Activated CD4-positive, alpha-beta T cell treated with anti-CD3 and anti-CD28 coated beads, Interleukin-10, Interleukin-2, amounts not matched to agents 100 ng/mL and 50 ng/mL, durations not matched to agents 16 hours and 8 hours (primary cell): ENCODE data around the gene DNAJB6.
"Not testable (repeated sequence)": the region's sequence is repeated elsewhere in the genome, so short reads cannot be mapped to it uniquely, and the experiment has no call there.

Experiments used
- DNase-seq: peaks from one replicate; pipeline ENCODE4 v3.0.0-alpha.2; 2020

Gene DNAJB6

DNA sequence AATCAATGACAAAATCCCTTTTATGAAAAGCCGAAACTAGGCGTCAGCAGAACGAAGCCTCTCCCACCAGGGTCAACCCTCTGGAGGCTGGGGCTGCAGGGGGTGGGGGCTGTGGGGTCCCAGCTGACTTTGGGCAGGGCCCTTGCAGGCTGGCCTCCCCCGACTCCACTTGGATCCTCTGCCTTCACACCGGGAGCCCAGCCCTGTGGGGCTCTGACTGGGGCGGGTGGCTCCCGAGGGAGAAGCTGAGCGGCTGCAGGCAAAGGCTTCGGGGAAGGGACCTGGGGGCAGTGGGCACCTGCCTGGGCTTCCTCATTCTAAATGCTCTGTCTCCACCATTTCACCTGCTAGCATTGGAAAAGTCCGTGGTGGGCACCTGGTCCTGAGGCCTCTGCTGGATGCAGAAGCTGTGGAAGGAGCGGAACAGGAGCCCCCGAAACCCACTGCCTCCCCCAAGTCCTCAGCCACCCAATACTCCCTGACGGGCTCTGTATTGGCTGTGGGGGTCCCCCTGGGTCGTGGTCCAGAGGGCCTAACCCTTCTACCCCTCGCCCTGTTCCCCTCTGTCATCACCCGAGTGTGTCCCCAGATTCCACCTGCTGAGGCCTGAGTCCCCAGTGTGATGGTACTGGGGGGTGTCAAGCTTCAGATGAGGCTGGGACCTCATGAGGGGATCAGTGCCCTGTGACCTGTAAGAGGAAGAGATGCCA is 108.6 kb downstream of the DNAJB6 start:
- no peak for DNase-seq

DNA sequence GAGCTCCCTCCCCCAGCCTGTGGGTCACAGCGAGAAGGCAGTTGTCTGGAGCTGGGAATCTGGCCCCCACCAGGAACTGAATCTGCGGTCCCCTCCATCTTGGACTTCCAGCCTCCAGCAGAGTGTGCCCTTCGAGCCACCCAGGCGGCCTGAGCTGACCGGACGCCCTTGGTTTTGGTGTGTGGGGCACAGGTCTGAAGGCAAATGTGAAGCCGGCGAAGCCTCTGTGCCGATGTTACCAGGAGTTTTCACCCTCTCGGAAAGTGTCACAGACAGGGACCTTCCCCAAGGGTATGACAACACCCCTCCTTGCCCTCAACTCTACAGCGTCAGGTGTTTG is 109.1 kb downstream of the DNAJB6 start:
- DNase-seq = no peak

DNA sequence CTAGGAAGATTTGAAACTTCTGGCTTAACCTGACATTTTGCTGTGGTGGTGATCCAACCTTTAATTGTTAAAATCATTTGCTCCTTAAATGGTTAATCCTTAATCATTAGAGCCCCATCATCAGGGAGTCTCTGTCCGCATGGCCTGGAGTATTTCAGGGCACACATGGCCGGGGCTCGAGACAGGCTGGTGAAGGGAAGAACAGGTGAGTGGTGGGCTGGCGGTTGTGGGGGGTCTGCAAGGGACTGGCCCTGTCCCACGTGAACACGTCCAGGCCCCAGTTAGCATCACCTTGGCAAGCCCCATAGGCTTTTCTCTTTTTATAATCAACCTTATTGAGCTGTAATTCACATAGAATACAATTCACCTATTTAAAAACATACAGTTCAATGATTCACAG is 109.5 kb downstream of the DNAJB6 start:
- no peak for DNase-seq

DNA sequence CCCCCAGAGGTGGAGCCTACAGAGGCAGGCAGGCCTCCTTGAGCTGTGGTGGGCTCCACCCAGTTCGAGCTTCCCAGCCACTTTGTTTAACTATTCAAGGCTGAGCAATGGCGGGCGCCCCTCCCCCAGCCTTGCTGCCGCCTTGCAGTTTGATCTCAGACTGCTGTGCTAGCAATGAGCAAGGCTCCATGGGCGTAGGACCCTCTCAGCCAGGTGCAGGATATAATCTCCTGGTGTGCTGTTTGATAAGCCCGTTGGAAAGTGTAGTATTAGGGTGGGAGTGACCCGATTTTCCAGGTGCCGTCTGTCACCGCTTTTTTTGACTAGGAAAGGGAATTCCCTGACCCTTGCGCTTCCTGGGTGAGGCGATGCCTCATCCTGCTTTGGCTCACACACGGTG is 117.2 kb downstream of the DNAJB6 start:
- DNase-seq = not testable (repeated sequence)

DNA sequence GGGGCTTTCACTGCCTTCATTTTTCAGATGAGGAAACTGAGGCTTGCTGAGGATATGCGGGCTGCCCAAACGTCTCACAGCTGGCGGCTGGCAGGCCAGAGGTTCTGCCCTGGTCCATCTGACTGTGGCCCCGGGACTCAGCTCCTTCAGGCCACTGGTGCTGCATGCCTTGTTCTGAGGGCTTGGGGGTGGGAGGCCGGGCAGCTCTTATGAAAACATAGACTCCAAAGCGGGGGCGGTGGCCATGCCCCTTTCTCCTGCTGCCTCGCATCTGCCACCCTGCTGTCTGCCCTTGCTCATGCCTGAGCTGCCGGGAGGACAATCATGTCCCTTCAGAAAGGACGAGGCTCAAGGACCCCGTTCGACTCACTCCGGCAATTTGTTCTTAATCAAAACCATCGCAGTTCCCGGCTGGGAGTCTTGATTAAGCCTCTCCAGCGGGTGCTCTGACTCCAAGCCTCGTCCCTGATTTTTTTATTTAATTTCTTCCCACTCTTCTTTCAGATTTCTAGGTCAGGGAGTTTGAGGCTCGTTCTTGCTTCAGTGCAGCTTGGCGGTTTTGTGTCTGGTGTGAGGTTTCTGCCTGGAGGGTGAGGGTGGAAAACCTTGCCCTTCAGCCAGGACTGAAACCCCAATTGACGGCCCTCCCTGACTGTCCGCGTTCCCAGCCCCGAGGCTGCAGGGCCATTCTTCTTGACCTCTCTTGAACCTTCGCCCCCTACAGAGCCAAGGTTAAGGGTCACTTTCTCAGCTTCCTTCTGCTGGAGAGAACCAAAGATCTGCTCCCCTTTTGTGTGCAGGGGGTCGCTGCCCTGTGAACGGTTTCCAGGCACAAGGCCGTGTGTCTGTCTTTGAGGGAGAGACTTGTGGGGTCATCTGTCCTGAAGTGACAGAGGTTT is 120.8 kb downstream of the DNAJB6 start:
- no peak for DNase-seq

DNA sequence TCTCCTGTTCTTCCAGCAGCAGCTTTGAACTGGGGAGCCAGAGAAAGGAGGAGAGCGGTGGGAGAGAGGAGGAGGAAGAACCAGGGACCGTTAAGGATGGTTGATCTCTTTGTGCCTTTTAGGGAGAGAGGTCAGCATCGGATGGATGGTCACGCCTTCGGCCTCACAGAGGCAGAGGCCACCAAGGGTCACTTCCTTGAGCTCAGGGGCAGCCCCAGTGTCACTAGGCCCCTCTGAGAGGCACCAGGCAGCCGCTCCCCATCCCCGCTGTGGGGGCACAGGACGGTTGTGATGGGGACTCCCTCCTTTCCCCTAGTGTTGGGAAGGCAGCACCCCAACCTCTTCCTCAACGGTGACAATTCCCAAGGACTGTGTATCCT is 121.4 kb downstream of the DNAJB6 start:
- no peak for DNase-seq

DNA sequence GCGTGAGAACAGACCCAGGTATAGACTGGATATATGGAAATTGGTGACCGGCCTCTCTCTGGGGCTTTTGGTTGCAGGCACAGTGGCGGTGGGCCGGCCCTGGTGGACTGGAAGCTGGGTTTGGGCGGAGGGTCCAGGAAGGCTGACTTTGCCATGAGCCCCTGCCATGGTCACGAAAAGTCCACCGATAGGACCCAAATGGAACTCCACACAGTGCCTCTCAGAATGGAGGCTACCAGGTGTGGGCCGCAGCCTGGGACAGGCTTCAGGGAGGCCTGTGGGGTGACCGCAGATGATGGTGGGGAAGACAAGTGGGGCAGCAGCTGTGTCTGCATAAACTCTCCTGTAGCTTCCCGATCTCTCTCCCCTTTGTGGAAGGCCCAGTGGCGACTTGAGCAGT is 123.2 kb downstream of the DNAJB6 start:
- DNase-seq = no peak

DNA sequence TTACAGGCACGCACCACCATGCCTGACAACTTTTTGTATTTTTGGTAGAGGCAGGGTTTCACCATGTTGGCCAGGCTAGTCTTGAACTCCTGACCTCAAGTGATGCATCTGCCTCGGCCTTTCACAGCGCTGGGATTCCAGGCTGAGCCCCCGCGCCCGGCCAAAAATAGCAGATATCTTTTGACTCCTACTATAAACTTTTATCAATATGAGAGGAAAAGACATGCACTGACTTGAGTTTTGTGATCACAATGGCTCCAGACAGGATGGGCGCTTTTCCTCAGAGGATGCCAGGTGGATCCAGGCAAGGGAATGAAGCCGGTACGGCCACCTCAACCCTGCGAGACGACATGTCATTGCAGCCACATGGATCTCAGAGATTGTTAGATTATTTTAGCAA is 123.9 kb downstream of the DNAJB6 start:
- DNase-seq = no peak

DNA sequence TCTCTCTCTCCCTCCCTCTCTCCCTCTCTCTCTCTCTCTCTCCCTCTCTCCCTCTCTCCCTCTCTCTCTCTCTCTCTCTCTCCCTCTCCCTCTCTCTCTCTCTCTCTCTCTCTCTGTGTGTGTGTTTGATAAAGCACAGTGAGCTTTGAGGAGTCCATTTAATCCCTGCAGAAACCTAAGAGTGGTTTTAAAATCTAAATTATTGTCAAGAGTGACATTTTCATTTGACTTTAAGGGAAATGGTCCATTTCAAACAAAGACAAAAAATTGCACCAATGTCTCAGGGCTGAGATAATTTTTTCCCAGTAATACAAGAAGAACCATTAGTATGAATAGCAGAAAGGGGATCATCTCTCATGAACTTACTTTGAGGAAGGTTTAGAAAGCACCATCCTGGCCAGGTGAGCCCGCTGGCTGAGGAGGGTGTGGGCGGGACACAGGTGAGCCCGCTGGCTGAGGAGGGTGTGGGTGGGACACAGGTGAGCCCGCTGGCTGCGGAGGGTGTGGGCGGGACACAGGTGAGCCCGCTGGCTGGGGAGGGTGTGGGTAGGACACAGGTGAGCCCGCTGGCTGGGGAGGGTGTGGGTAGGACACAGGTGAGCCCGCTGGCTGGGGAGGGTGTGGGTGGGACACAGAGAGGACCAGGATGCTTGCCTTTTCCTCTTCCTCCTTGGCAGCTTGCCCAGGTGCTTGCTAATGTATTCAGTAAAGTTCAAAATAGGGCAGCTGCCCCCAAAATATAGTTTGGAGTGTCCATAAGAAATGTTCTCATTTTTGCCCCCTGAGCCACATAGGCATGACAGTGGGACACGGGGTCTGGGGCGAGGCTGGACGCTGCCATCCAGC is 125.0 kb downstream of the DNAJB6 start:
- DNase-seq = no peak

DNA sequence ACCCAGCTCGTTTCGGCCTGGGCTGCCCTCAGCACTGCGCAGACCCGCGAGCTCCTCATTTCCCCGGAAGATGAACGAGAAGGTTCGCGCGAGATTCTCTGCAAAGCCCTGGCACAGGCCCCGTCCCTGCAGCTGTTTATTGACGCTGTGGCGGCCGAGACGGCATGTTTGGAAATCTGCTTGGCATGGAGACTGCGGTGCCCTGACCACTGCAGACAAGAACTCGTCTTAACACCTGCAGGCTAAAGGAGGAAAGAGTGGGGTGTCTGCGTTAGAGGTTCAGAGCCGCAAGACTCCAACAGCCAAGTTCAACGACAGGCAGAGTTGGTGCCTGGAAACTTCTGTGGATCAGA is 125.6 kb downstream of the DNAJB6 start:
- no peak for DNase-seq

DNA sequence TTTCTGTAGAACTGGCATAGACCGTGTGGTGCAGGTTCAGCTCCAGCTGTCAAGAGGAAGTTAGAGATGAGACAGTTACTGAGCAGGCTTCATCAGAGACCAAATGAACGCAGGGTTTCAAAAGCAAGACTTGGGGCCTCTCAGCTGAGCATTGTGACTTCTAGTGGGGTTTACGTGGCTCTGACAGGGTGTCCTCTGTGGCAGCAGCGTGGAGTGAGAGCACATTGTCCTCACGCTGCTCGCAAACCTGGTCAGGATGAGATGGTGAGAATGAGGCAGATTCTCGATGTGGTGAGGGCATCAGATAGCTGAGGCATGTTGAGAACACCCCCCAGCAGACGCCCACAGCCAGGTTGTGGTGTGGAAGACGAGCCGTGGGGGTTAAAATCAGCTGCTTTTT is 126.0 kb downstream of the DNAJB6 start:
- no peak for DNase-seq

DNA sequence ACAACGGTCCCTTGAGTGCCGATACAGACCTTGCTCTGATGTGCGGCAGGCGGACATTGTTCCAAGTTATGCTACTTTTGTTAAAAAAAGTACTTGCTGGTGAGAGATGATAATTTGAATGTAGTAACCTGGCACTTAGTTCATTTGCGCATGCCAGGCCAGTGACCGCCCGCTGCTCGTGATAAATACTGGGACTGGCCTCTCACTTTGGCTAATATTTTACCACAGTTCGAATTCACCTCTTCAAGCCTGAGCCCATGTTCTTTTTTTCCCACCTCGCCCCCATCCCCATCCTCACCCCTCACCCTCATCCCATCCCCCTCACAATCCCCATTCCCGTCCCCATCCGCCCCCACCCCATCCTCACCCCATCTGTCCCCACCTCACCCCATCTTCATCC is 126.4 kb downstream of the DNAJB6 start:
- no peak for DNase-seq

DNA sequence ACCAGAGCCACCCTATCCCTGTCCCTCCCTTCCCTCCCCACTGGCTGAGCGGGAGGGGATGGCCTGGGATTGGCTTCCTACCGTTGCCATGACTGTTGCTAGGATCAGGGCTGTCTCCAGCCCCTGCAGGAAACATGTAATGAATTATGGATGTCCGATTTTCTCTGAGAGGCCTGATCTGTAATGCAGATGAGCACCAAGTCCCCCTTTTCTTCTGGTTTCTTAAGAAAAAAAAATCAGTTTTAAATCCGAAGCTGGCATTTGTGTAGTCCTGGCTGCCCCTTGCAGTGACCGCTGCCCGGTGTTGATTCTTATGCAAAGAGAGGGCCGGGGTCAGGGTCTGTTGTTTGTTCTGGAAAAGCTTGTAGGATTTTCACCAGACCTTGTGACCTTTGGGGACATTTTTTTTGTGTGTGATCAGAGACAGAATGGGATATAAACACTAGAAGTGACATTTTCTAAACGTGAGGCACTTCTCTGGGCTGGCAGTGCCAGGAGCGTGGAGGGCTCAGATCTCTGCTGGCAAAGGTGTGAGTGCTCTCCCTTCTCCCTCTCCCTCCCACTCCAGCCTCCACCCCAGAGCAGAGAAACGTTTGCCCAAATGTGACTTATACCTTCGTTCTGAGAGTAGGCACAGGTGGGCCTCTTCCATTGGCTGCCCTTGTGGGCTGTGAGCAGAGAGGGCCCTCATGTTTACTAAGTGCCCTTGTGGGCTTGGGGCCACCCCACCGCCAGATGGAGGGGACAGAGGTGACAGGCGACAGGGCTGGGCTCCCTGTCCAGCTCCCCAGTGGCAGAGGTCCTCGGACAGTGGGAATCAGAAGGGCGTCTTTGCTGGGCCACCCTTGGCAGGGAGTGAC is 127.5 kb downstream of the DNAJB6 start:
- DNase-seq = no peak

DNA sequence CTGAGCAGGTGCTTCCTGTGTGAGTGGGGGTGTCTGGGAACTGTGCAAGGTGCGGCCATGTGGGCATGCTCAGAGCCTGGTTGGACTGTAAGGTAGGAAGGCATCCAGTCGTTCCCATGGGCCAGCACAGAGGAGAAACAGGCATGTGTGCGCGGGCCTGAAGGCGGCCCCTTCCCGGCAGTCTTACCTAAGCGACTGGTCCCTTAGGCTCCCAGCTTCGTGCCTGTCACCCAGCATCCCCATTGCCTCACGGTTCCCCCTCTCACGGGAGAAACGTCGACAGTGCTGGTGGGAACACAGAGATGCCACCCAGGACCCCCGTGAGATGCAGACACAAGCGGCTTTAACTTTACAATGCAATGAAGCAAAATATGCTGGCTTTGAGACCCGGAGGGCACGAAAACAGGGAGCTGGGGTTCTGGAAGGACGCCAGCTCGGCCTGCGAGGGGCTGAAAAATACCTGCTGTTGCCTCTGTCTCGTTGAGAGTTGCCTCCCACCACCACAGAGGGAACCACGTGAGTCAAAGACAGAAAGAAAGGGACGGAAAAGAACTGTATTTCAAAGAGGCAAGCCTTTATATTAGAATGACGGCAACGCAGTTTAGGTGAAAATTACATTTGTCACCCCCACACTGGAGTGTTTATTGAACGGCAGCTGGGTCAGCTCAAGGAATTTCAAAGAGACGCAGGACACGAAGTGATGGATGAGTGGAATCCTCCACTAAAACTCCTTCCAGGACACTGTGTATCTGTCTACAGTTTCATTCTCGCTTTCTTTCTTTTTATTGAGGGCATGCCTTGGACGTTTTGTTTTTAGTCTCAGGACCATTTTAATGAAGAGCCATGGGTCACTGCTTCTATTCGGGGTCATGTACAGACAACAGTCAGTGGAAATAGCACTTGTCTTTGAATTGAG is 128.4 kb downstream of the DNAJB6 start:
- no peak for DNase-seq

DNA sequence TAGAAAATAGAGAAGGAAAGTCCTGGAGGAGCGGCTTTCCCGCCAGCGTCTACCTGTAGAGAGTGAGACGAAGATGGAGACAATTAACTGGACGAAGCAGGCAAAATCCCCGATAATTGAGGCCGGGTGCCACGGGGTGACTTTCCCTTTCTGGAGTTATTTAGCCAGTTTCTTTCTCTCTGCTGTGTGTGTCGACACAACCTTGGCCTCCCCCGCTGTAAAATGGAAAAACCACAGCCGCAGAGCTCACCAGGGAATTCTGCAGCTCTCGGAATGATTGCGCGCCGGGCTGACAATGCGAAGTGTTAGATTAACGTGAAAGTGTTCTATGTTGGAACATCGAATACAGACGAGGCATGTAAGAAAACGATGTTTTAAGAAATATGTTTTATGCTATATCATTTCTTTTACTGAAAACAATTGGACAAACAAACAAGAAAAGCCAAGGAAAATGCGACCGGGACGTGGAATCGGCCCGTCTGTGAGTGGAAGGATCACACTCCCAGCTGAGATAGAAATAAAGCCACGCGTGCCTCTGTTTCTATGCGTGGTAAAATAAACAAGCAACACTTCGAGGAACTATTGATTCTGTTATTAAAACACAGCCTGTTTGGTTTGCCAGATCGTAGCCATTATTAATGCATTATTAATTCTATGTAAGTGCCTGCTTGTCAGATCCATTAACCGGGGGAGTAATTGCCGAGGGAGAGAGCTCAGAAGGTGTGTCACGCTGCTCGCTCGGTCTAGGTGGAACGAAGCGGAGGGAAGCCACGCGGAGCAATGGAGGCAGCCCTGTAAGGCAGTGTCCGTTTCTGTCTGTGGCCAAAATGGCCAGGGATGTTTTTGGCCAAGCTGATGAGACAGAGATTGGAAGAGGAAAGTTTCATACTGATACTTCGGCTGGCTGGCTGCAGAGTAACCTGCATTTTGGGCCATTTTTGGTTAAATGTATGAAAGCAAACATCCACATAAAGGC is 129.4 kb downstream of the DNAJB6 start:
- DNase-seq = no peak

DNA sequence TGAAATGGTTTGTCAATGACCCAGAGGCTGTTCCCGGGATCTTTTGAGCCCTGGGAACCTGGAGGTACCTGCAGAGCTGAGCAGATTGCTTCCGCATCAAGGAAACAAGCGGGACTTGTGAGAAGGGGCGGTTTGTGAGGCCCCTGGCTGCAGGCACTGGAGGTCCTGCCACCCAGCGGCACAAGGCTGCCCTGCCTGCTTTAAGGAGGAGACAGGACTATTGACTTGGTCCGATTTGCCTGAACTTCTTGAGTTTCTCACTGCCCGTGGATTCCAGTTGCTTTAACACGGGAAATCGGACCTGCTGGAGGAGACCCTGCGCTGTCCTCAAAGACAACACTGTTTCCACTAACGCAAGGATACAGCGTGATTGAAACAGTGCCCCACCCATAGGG is 130.1 kb downstream of the DNAJB6 start:
- DNase-seq = no peak
